GM12892 (cell line): ENCODE measurements around the gene ARHGAP36.

Experiments
- POLR2A ChIP-seq: IDR thresholded peaks from 2 replicates; pipeline ENCODE4 v1.6.1; 2011; ENCODE audit warnings: low read depth, low read length, control low read depth
- POLR2AphosphoS5 ChIP-seq: IDR thresholded peaks from 2 replicates; pipeline ENCODE4 v1.6.1; 2011; ENCODE audit warnings: low read depth, low read length, control low read depth
- TAF1 ChIP-seq: IDR thresholded peaks from 2 replicates; pipeline ENCODE4 v1.6.1; 2011; ENCODE audit warnings: low read depth, mild to moderate bottlenecking, control low read depth, low read length, borderline replicate concordance

DNA sequence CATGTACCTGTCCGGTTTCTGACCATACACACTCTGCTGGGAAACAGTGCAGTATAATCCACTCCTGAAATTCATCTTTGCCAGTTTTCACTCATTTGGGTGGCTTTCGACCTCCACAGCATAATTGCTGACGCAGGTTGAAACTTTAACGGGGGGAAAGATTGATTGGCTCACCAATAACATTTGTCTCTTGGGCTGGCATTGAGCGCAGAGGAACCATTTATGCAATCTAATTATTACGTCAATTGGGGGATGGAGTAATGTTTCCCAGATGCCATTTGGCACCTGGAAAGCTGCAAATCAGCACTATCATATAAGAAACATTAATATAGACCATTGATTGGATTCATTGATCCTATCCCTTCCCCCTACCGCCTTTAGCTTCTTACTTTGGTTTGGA, 24.1 kb upstream of the ARHGAP36 start:
- TF ChIP-seq POLR2AphosphoS5: no peak
- no peak for TF ChIP-seq POLR2A
- TF ChIP-seq TAF1: no peak
